Uterus (tissue), 2 donors: ENCODE data around the gene KRT74.

Experiments used
- POLR2A ChIP-seq, 2 donors: fragments of 450-650 bp; IDR thresholded peaks; one replicate each; pipeline ENCODE4 v1.6.1; 2016; ENCODE audit warnings: antibody characterized with exemption in 2 of 2, mild to moderate bottlenecking in 1 of 2, moderate library complexity in 1 of 2
- TF ChIP-seq, protein P1 (sequence below), 4 experiments: fragments of 200-600 bp in 2 of 4; fragments of 450-650 bp in 2 of 4; sonication (generic) in 2 of 4; IDR thresholded peaks; one replicate each; pipeline ENCODE4 v1.5.1; 2016 to 2019; ENCODE audit warnings: antibody characterized with exemption in 4 of 4, mild to moderate bottlenecking in 2 of 4, moderate library complexity in 1 of 4

DNA sequence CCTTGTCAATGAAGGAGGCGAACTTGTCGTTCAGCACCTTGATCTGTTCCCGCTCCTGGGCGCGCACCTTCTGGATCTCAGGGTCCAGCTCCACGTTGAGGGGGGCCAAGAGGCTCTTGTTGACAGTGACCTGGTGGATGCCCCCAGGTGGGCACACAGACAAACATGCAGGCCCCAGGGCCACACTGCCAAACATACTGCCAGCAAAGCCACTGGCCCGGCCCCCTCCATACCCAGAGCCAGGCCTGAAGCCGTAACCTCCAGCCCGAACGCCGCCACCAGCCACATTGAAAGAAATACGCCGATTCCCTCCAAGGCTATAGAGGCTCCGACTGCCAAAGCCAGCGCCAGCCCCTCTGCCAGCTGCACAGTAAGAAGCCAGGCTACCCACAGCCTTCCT is 337 bp downstream of the KRT74 start:
- TF ChIP-seq, protein P1, sequence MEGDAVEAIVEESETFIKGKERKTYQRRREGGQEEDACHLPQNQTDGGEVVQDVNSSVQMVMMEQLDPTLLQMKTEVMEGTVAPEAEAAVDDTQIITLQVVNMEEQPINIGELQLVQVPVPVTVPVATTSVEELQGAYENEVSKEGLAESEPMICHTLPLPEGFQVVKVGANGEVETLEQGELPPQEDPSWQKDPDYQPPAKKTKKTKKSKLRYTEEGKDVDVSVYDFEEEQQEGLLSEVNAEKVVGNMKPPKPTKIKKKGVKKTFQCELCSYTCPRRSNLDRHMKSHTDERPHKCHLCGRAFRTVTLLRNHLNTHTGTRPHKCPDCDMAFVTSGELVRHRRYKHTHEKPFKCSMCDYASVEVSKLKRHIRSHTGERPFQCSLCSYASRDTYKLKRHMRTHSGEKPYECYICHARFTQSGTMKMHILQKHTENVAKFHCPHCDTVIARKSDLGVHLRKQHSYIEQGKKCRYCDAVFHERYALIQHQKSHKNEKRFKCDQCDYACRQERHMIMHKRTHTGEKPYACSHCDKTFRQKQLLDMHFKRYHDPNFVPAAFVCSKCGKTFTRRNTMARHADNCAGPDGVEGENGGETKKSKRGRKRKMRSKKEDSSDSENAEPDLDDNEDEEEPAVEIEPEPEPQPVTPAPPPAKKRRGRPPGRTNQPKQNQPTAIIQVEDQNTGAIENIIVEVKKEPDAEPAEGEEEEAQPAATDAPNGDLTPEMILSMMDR (IDR thresholded peaks at IDR 0.05) = no peak
- no peak for TF ChIP-seq POLR2A (IDR thresholded peaks at IDR 0.05)
